ENCODE results near the gene FTO. TPM values are rescaled to one million over a fixed set of nuclear protein-coding genes. Genes with fewer than 3 reads are reported as not detected.

The FTO gene
- total and polyA plus RNA-seq, 2 experiments from 2014 or later, result 46.8 to 77.7 TPM

DNA sequence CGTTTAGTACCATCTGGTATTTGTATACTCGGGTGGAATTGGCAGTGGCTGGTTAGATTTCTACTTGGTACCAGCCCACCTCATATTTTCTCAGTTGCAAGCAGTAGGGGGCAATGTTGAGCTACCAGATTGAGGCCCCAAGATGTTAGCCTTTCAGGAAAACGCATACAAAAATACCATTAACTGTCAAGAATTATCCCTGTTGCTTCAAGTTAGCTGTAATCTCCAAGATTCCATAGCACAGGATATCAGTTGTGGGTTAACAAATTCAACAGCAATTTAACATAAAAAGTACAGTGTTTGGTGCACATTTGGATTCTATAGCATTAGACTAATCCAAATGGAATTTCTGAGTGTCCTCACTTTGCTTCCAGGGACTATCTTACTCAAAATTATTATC is 188.2 kb downstream of the FTO start:
- no peaks in the 10 kb centered on the region for H3K9me3 ChIP-seq (ENCODE audit: low read depth)
- H3K4me2 ChIP-seq, result peak overlapping the region; percentile 9
- H4K20me1 ChIP-seq (ENCODE audit: insufficient read depth, poor library complexity, severe bottlenecking), result no peaks in the 10 kb centered on the region
- no peak overlapping the region for H3K27ac ChIP-seq
- H2AFZ ChIP-seq, result no peak overlapping the region
- WGBS (ENCODE audit: low lambda C conversion rate, missing lambda C conversion rate), result 3% methylated on average over 3 of the region's 3 CpGs
- TF ChIP-seq EZH2 (IDR thresholded peaks at IDR 0.05; ENCODE audit: borderline replicate concordance) (no peak), EZH2phosphoT487 (IDR thresholded peaks at IDR 0.05; ENCODE audit: low read depth, severe bottlenecking, unreplicated experiment) (no peak)
- TF ChIP-seq, protein P1, sequence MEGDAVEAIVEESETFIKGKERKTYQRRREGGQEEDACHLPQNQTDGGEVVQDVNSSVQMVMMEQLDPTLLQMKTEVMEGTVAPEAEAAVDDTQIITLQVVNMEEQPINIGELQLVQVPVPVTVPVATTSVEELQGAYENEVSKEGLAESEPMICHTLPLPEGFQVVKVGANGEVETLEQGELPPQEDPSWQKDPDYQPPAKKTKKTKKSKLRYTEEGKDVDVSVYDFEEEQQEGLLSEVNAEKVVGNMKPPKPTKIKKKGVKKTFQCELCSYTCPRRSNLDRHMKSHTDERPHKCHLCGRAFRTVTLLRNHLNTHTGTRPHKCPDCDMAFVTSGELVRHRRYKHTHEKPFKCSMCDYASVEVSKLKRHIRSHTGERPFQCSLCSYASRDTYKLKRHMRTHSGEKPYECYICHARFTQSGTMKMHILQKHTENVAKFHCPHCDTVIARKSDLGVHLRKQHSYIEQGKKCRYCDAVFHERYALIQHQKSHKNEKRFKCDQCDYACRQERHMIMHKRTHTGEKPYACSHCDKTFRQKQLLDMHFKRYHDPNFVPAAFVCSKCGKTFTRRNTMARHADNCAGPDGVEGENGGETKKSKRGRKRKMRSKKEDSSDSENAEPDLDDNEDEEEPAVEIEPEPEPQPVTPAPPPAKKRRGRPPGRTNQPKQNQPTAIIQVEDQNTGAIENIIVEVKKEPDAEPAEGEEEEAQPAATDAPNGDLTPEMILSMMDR (IDR thresholded peaks at IDR 0.05; ENCODE audit: poor library complexity), result peak; percentile 80
- H3K79me2 ChIP-seq, result no peaks in the 10 kb centered on the region
- H3K4me3 ChIP-seq, result no peak overlapping the region
- H3K9me2 ChIP-seq (replicated peaks; ENCODE audit: insufficient read depth), result no peaks in the 10 kb centered on the region
- peak; percentile 76 for DNase-seq (ENCODE audit: low spot score)
- H3K36me3 ChIP-seq (replicated peaks; ENCODE audit: insufficient read depth, low read depth), result no peaks in the 10 kb centered on the region
- peaks cover 18% of the 10 kb centered on the region for H3K4me1 ChIP-seq (ENCODE audit: insufficient read depth)
- H3K27me3 ChIP-seq, result no peaks in the 10 kb centered on the region

DNA sequence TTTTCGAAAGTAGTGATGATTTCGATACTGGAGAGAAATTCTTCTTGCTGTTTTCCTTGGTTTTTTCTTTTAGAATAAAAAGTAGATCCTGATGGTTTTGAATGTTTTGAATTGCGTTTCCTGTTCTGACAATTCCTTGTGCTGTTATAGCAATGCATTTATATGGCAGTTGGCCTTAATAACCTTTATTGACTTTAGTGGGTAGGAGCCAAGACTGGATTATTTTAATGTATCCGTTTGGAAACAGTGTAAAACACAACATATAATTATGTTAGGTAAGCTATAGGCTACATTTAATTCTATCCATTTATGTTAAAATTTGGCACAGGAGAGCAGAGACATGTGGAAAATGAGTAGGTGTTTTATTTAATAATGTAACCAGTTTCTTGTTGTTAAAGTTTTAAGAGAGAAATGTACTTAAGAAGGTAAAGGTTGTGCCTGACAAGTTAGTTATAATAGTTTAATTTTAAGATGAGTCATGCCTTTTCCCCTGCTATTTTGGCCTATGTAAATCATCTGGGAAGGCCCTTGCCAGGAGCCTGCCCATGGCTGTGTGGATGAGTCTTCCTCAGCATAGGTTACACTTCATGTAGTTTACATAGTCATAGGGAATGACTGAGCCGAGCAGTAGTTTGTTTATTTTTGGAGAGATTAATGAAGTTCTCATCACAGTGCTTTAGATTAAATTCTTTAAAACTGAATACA is 189.9 kb downstream of the FTO start:
- no peak overlapping the region for H3K27ac ChIP-seq
- H3K4me2 ChIP-seq, result no peak overlapping the region
- DNase-seq (ENCODE audit: low spot score), result no peak
- no peaks in the 10 kb centered on the region for H3K9me2 ChIP-seq (replicated peaks; ENCODE audit: insufficient read depth)
- H3K27me3 ChIP-seq, result no peaks in the 10 kb centered on the region
- no peaks in the 10 kb centered on the region for H4K20me1 ChIP-seq (ENCODE audit: insufficient read depth, poor library complexity, severe bottlenecking)
- H3K4me3 ChIP-seq, result no peak overlapping the region
- no peaks in the 10 kb centered on the region for H3K9me3 ChIP-seq (ENCODE audit: low read depth)
- WGBS (ENCODE audit: low lambda C conversion rate, missing lambda C conversion rate), result 61% methylated on average over 5 of the region's 5 CpGs
- H2AFZ ChIP-seq, result no peak overlapping the region
- peaks cover 18% of the 10 kb centered on the region for H3K4me1 ChIP-seq (ENCODE audit: insufficient read depth)
- TF ChIP-seq, protein P1 (IDR thresholded peaks at IDR 0.05; ENCODE audit: poor library complexity), result no peak
- TF ChIP-seq EZH2 (IDR thresholded peaks at IDR 0.05; ENCODE audit: borderline replicate concordance) (no peak), EZH2phosphoT487 (IDR thresholded peaks at IDR 0.05; ENCODE audit: low read depth, severe bottlenecking, unreplicated experiment) (no peak)
- no peaks in the 10 kb centered on the region for H3K79me2 ChIP-seq
- H3K36me3 ChIP-seq (replicated peaks; ENCODE audit: insufficient read depth, low read depth), result no peaks in the 10 kb centered on the region

DNA sequence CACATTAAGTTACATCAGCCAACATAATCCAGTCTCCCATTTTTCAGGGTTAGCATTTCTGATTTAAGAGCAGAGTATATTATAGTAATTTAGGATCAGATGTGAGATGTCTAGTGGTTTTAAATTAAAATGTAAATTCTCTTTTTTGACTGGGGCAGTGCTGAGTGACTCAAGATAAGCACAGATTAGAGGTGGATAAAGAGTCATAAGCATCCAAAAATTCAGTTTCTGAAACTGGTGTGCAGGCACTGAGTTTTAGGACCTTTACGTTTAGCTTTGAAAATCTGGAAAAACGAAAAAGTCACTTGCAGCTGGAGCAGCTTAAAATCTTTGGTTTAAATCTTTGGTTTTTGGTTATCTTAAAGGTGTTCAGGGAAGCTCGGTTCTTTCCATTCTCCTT is 190.7 kb downstream of the FTO start:
- Histone ChIP-seq H3K9me2 (replicated peaks; ENCODE audit: insufficient read depth) (no peaks in the 10 kb centered on the region), H3K79me2 (no peaks in the 10 kb centered on the region), H2AFZ (no peak overlapping the region), H3K4me3 (no peak overlapping the region), H4K20me1 (ENCODE audit: insufficient read depth, poor library complexity, severe bottlenecking) (no peaks in the 10 kb centered on the region), H3K4me2 (no peak overlapping the region), H3K9me3 (ENCODE audit: low read depth) (no peaks in the 10 kb centered on the region), H3K27me3 (no peaks in the 10 kb centered on the region), H3K36me3 (replicated peaks; ENCODE audit: insufficient read depth, low read depth) (no peaks in the 10 kb centered on the region), H3K4me1 (ENCODE audit: insufficient read depth) (peaks cover 18% of the 10 kb centered on the region), H3K27ac (no peak overlapping the region)
- no peak for DNase-seq (ENCODE audit: low spot score)
- TF ChIP-seq, protein P1 (IDR thresholded peaks at IDR 0.05; ENCODE audit: poor library complexity), result no peak
- TF ChIP-seq EZH2phosphoT487 (IDR thresholded peaks at IDR 0.05; ENCODE audit: low read depth, severe bottlenecking, unreplicated experiment) (no peak), EZH2 (IDR thresholded peaks at IDR 0.05; ENCODE audit: borderline replicate concordance) (no peak)
- 73% methylated on average over 3 of the region's 3 CpGs for WGBS (ENCODE audit: low lambda C conversion rate, missing lambda C conversion rate)

Measured in hepatocyte (in vitro differentiated cells).